ENCODE data around the gene ALDOA.

ALDOA gene

DNA sequence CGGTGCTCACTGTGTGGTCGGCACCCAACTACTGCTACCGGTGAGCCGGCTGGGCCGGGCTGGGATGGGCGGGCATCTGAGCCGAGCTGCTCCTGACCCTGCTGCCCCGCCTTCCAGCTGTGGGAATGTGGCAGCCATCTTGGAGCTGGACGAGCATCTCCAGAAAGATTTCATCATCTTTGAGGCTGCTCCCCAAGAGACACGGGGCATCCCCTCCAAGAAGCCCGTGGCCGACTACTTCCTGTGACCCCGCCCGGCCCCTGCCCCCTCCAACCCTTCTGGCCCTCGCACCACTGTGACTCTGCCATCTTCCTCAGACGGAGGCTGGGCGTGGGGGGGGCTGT, 19.2 kb downstream of the ALDOA start:
- H3K4me3 ChIP-seq (ENCODE audit: low read depth, low read length) = no peak overlapping the region
- TF ChIP-seq, protein P1, sequence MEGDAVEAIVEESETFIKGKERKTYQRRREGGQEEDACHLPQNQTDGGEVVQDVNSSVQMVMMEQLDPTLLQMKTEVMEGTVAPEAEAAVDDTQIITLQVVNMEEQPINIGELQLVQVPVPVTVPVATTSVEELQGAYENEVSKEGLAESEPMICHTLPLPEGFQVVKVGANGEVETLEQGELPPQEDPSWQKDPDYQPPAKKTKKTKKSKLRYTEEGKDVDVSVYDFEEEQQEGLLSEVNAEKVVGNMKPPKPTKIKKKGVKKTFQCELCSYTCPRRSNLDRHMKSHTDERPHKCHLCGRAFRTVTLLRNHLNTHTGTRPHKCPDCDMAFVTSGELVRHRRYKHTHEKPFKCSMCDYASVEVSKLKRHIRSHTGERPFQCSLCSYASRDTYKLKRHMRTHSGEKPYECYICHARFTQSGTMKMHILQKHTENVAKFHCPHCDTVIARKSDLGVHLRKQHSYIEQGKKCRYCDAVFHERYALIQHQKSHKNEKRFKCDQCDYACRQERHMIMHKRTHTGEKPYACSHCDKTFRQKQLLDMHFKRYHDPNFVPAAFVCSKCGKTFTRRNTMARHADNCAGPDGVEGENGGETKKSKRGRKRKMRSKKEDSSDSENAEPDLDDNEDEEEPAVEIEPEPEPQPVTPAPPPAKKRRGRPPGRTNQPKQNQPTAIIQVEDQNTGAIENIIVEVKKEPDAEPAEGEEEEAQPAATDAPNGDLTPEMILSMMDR (IDR thresholded peaks at IDR 0.05; ENCODE audit: insufficient read depth, low read length, missing control alignments) = no peak
- ChIA-PET POLR2A (no interaction called here), CTCF (interaction anchor here (1.2 to 1.5 kb wide), 2 partner anchors 8 to 325 kb away, joined by 3 to 10 read pairs; no protein-coding TSS in a partner anchor)
- no peak for DNase-seq (ENCODE audit: low read depth, low spot score)

DNA sequence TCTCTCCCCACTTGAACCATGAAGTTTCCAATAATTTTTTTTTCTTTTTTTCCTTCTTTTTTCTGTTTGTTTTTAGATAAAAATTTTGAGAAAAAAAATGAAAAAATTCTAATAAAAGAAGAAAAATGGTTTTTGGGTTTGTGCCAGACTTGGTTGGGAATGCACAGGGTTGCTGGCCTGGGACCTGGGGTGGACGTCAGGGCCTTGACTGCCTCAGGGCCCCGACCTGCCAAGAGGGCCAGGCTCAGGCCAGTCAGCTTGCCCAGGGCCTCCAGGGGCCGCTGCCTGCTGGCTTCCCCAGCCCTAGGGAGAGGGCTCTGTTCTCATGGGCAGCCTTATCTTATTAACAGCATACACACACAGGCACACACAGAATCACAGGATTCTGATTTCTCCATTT, 19.7 kb downstream of the ALDOA start:
- CTCF ChIA-PET = interaction anchor here (0.9 to 1.2 kb wide), 2 partner anchors 27 to 325 kb away, joined by 3 read pairs; no protein-coding TSS in a partner anchor
- TF ChIP-seq, protein P1 (IDR thresholded peaks at IDR 0.05; ENCODE audit: insufficient read depth, low read length, missing control alignments) = no peak
- POLR2A ChIA-PET = no interaction called here
- H3K4me3 ChIP-seq (ENCODE audit: low read depth, low read length) = no peak overlapping the region
- no peak for DNase-seq (ENCODE audit: low read depth, low spot score)

DNA sequence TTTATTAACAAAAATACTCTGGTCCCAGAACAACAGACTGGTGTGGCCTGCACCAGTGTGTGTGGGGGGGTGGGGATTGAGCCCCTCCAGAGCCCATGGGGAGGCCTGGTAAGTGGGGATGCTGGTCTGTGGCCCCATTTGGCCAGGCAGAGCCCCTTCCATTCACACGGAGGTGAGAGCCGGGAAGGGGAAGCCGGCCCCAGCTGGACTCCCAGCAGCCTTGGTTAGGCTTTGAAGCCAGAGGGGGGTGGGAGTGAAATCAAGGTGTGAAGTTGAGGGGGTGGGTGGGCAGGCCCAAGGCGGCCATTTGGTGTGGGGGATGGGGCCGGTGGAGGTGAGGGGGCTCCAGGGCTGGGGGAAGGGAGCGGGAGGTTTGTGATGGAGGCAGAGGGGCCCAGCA, 20.3 kb downstream of the ALDOA start:
- ChIA-PET POLR2A (no interaction called here), CTCF (interaction anchor here (0.9 to 1.2 kb wide), 2 partner anchors 27 to 324 kb away, joined by 3 read pairs; no protein-coding TSS in a partner anchor)
- TF ChIP-seq, protein P1 (IDR thresholded peaks at IDR 0.05; ENCODE audit: insufficient read depth, low read length, missing control alignments) = no peak
- no peak for DNase-seq (ENCODE audit: low read depth, low spot score)
- no peak overlapping the region for H3K4me3 ChIP-seq (ENCODE audit: low read depth, low read length)

DNA sequence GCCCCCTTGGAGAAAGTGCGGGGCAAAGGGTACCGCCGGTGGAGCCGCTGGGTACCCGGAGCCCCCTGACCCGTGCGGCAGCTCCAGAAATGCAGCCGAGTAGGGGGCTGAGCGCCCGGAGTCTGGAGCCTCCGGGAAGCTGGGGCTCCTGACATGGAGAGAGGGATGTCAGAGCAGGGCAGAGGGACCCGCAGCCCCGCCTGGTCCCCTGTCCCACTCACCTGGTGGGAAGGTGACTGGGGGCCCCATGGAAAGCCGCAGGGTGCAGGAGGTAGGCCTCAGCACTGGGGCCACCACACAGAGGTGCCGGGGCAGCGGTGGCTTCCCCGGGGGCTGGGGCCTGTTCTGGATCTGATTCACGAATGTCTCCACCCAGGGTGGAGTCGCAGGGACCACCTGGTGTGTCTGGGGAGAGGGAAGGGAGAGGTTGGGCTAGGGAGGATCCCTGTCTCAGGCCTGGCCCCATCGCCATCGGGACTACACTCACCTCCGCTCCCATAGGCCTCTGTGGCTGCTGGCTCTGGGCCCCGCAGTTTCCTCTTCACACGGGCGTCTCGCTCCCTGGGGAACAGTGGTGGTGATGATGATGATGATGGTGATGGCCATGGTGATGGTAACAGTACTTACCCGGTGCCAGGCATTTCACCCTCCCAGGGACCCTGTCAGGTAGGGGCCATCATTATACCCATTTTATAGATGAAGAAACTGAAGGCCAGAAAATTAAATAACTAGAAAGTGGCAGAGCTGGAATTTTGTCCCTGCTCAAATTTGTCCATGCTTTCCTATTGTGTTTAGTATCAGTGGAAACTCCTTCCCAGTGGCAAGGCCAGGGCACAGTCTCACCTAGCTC, 21.0 kb downstream of the ALDOA start:
- ChIA-PET POLR2A (interaction anchor here (1.1 kb wide), 1 partner anchor 10 kb away, joined by 3 read pairs; no protein-coding TSS in a partner anchor), CTCF (interaction anchor here (0.9 to 1.0 kb wide), 2 partner anchors 26 to 542 kb away, joined by 3 read pairs; no protein-coding TSS in a partner anchor)
- H3K4me3 ChIP-seq (ENCODE audit: low read depth, low read length) = no peak overlapping the region
- TF ChIP-seq, protein P1 (IDR thresholded peaks at IDR 0.05; ENCODE audit: insufficient read depth, low read length, missing control alignments) = no peak
- DNase-seq (ENCODE audit: low read depth, low spot score) = no peak

DNA sequence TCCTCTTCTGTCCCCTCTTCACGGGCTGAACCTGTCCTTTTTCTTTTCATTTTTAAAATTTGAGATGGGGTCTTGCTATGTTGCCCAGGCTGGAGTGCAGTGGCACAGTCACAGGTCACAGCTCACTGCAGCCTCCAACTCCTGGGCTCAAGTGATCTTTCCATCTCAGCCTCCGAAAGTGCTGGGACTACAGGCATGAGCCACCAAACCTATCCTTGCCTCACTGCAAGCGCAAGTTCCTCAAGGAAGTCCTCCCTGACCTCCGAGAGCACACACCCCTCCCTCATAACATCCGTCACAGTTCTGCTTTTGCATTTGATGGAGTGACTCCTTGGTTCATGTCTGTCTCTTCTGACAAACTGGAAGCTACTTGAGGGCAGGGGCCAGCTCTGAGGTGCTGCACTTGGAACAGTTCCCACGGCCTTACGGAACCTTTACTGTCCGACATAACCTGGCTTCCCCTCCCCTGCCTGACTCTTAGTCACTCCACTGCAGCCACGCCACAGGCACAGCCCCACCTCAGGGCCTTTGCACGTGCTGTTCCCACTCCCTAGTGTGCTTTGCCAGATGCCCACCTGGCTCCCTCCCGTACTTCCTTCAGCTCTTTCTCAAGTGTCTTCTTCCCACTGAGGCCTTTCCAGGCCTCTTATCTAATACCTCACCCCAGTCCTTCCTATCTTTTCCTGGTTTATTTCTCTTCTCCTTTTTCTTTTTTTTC, 21.8 kb downstream of the ALDOA start:
- ChIA-PET CTCF (interaction anchor here (1.0 kb wide), 1 partner anchor 541 kb away, joined by 3 read pairs; no protein-coding TSS in a partner anchor), POLR2A (interaction anchor here (1.1 to 1.2 kb wide), 3 partner anchors 8 to 22 kb away, joined by 3 to 5 read pairs (median 4); partner anchors contain the start of gene ALDOA)
- TF ChIP-seq, protein P1 (IDR thresholded peaks at IDR 0.05; ENCODE audit: insufficient read depth, low read length, missing control alignments) = no peak
- no peak overlapping the region for H3K4me3 ChIP-seq (ENCODE audit: low read depth, low read length)
- no peak for DNase-seq (ENCODE audit: low read depth, low spot score)

Data from AG04449 (cell line).